ENCODE data around the gene CSGALNACT2. TPM values are rescaled to one million over a fixed set of nuclear protein-coding genes. Genes with fewer than 3 reads are reported as not detected.

The CSGALNACT2 gene
- total RNA-seq, 1 experiment from 2014 or later: 8.9 TPM

GRCh38 chr10:43128958-43129706, 9.1 kb upstream of the CSGALNACT2 start:
- Histone ChIP-seq H3K4ac (ENCODE audit: low read depth, low read length) (no peak overlapping the region), H4K91ac (ENCODE audit: insufficient read length, low read depth, low read length) (no peak overlapping the region), H4K5ac (ENCODE audit: insufficient read length, low read depth, low read length) (no peak overlapping the region), H3K27me3 (ENCODE audit: insufficient read depth, low read length) (no peaks in the 10 kb centered on the region), H2AFZ (ENCODE audit: low read length) (no peak overlapping the region), H2BK120ac (ENCODE audit: low read depth, low read length, poor library complexity, severe bottlenecking) (no peak overlapping the region), H3K4me2 (ENCODE audit: insufficient read depth, insufficient read length, low read length) (no peak overlapping the region), H3T11ph (ENCODE audit: low read length) (no peak overlapping the region), H3K4me1 (ENCODE audit: insufficient read depth, low read length) (no peaks in the 10 kb centered on the region; the same call in 1 of the 2 replicates), H3K18ac (ENCODE audit: insufficient read length, low read depth, low read length) (no peak overlapping the region), H3K9ac (ENCODE audit: extremely low read depth, insufficient read length, low read length) (no peak overlapping the region), H2AK5ac (ENCODE audit: insufficient read length, low read length) (no peak overlapping the region), H2BK20ac (ENCODE audit: low read depth, low read length, poor library complexity, severe bottlenecking) (no peak overlapping the region), H3K9me3 (ENCODE audit: control insufficient read depth, low read depth, low read length) (no peaks in the 10 kb centered on the region), H3K23me2 (ENCODE audit: insufficient read length, low read depth, low read length, poor library complexity, severe bottlenecking) (no peaks in the 10 kb centered on the region), H2BK5ac (ENCODE audit: insufficient read length, low read length) (no peak overlapping the region), H4K20me1 (ENCODE audit: control insufficient read depth, insufficient read depth, insufficient read length) (no peaks in the 10 kb centered on the region), H3K56ac (ENCODE audit: insufficient read length, low read depth, low read length) (no peak overlapping the region), H3K14ac (ENCODE audit: insufficient read depth, low read length) (no peak overlapping the region), H3K79me1 (ENCODE audit: insufficient read depth, low read depth, low read length, poor library complexity, severe bottlenecking) (no peaks in the 10 kb centered on the region), H2BK15ac (ENCODE audit: low read depth, low read length) (no peak overlapping the region), H4K8ac (replicated peaks; ENCODE audit: insufficient read length, low read depth, low read length) (no peak overlapping the region), H3K27ac (ENCODE audit: insufficient read length, low read depth, low read length) (no peak overlapping the region), H2BK12ac (ENCODE audit: insufficient read length, low read depth, low read length) (no peak overlapping the region), H3K79me2 (ENCODE audit: insufficient read depth, low read length) (no peaks in the 10 kb centered on the region), H3K23ac (ENCODE audit: insufficient read length, low read depth, low read length) (no peak overlapping the region)
- H3K4me3 Mint-ChIP-seq: no peak overlapping the region
- peak; percentile 20 for DNase-seq
- no CpG with 5 or more reads among the region's 6 CpGs for WGBS (ENCODE audit: extremely low coverage, insufficient read length, low lambda C conversion rate)
- peaks cover 2% of the 10 kb centered on the region for H3K27me3 Mint-ChIP-seq (ENCODE audit: low read depth)
- TF ChIP-seq, protein P1, sequence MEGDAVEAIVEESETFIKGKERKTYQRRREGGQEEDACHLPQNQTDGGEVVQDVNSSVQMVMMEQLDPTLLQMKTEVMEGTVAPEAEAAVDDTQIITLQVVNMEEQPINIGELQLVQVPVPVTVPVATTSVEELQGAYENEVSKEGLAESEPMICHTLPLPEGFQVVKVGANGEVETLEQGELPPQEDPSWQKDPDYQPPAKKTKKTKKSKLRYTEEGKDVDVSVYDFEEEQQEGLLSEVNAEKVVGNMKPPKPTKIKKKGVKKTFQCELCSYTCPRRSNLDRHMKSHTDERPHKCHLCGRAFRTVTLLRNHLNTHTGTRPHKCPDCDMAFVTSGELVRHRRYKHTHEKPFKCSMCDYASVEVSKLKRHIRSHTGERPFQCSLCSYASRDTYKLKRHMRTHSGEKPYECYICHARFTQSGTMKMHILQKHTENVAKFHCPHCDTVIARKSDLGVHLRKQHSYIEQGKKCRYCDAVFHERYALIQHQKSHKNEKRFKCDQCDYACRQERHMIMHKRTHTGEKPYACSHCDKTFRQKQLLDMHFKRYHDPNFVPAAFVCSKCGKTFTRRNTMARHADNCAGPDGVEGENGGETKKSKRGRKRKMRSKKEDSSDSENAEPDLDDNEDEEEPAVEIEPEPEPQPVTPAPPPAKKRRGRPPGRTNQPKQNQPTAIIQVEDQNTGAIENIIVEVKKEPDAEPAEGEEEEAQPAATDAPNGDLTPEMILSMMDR (conservative IDR thresholded peaks at IDR 0.05): no peak
- H3K4me1 Mint-ChIP-seq: peaks cover 8 to 9% of the 10 kb centered on the region in 2 experiments
- H3K36me3 Mint-ChIP-seq (ENCODE audit: insufficient read depth in 1 of 3, low read depth in 3 of 3): peaks cover 0 to 10% (median 7%) of the 10 kb centered on the region in 3 experiments; a peak in 4 of 7 replicates
- no peak overlapping the region for H3K27ac Mint-ChIP-seq
- H3K9me3 Mint-ChIP-seq: no peaks in the 10 kb centered on the region
